IMR-90 (cell line): ENCODE results near the gene SNRNP40. TPM values are rescaled to one million over a fixed set of nuclear protein-coding genes. Genes with fewer than 3 reads are reported as not detected.

Source experiments
- ATAC-seq: fragments of 200-7000 bp; cut with Tn5 transposase; 2 replicates; pipeline ENCODE4 v1.9.1; 2020; ENCODE audit warnings: low read depth, mild to moderate bottlenecking, moderate library complexity
- BruUV-seq: library from RNA; stranded (reverse); fragments of 400-500 nt; replicated peaks from 2 replicates; lab custom pipeline; 2021; lab: Mats Ljungman, UMichigan
- CTCF ChIA-PET: fragments of 300-600 bp; formaldehyde crosslinking; extraction: SDS; loops from one replicate; lab custom pipeline; 2021; ENCODE audit warnings: antibody characterized with exemption; lab: Yijun Ruan, JAX
- POLR2A ChIA-PET: fragments of 300-600 bp; sonication (Branson Sonifier 250); formaldehyde crosslinking; loops from one replicate; lab custom pipeline; 2022; ENCODE audit warnings: antibody characterized with exemption; ENCODE audit not compliant: unreplicated experiment; lab: Charles Lee
- DNase-seq: peaks from one replicate; pipeline ENCODE4 v3.0.0; 2013
- H2AFZ ChIP-seq: replicated peaks from 2 replicates; pipeline ENCODE3; 2013; ENCODE audit warnings: low read length, mild to moderate bottlenecking; ENCODE audit not compliant: poor library complexity
- H2AK5ac ChIP-seq: 2 replicates; pipeline ENCODE4 v1.6.1; 2013; ENCODE audit warnings: low read depth, low read length, inconsistent platforms
- H2AK9ac ChIP-seq: replicated peaks from 2 replicates; pipeline ENCODE3; 2013; ENCODE audit warnings: mild to moderate bottlenecking, low read depth, low read length, moderate library complexity; ENCODE audit not compliant: poor library complexity
- H2BK120ac ChIP-seq: 2 replicates; pipeline ENCODE4 v1.6.1; 2013; ENCODE audit warnings: low read depth, low read length, inconsistent platforms
- H2BK15ac ChIP-seq: 3 replicates; pipeline ENCODE4 v1.6.1; 2013; ENCODE audit warnings: low read depth, low read length, inconsistent platforms
- H2BK20ac ChIP-seq: 2 replicates; pipeline ENCODE4 v1.6.1; 2013; ENCODE audit warnings: low read depth, mild to moderate bottlenecking, inconsistent platforms, low read length, moderate library complexity
- H2BK5ac ChIP-seq: 2 replicates; pipeline ENCODE4 v1.6.1; 2013; ENCODE audit warnings: mild to moderate bottlenecking, low read depth, low read length, inconsistent platforms; ENCODE audit not compliant: poor library complexity, severe bottlenecking
- H3K14ac ChIP-seq: replicated peaks from 2 replicates; pipeline ENCODE4 v1.6.1; 2013; ENCODE audit warnings: low read depth, low read length, inconsistent platforms
- H3K18ac ChIP-seq: 2 replicates; pipeline ENCODE4 v1.6.1; 2013; ENCODE audit warnings: low read depth, low read length, control low read depth
- H3K23ac ChIP-seq: 2 replicates; pipeline ENCODE4 v1.6.1; 2013; ENCODE audit warnings: low read depth, low read length, inconsistent platforms
- H3K27ac ChIP-seq: 2 replicates; pipeline ENCODE4 v1.5.1; 2013; ENCODE audit warnings: mild to moderate bottlenecking, control low read depth, low read length; ENCODE audit not compliant: insufficient read depth
- H3K27me3 ChIP-seq: 2 replicates; pipeline ENCODE4 v1.6.1; 2013; ENCODE audit warnings: low read length; ENCODE audit not compliant: control insufficient read depth, insufficient read depth
- H3K36me3 ChIP-seq: 2 replicates; pipeline ENCODE4 v1.6.1; 2013; ENCODE audit warnings: low read length, mixed read lengths; ENCODE audit not compliant: control insufficient read depth, insufficient read depth
- H3K4ac ChIP-seq: 2 replicates; pipeline ENCODE4 v1.6.1; 2013; ENCODE audit warnings: low read depth, low read length, inconsistent platforms
- H3K4me1 ChIP-seq: 2 replicates; pipeline ENCODE4 v1.6.1; 2013; ENCODE audit warnings: low read length, mixed read lengths; ENCODE audit not compliant: control insufficient read depth, insufficient read depth
- H3K4me2 ChIP-seq: 2 replicates; pipeline ENCODE4 v1.6.1; 2013; ENCODE audit warnings: low read depth, mild to moderate bottlenecking, control low read depth, low read length, moderate library complexity
- H3K4me3 ChIP-seq: 2 replicates; pipeline ENCODE4 v1.5.1; 2013; ENCODE audit warnings: low read depth, mild to moderate bottlenecking, control low read depth, low read length, moderate library complexity; ENCODE audit not compliant: insufficient read depth
- H3K56ac ChIP-seq: 2 replicates; pipeline ENCODE4 v1.6.1; 2013; ENCODE audit warnings: low read length, inconsistent platforms; ENCODE audit not compliant: insufficient read depth; ENCODE audit errors: extremely low read depth
- H3K79me1 ChIP-seq, 2 experiments: 2 replicates each; pipeline ENCODE4 v1.6.1; 2013; ENCODE audit warnings: low read length in 2 of 2, inconsistent platforms in 1 of 2, low read depth in 1 of 2
- H3K9ac ChIP-seq: 2 replicates; pipeline ENCODE4 v1.6.1; 2013; ENCODE audit warnings: low read depth, low read length, control low read depth
- H3K9me1 ChIP-seq: 2 replicates; pipeline ENCODE4 v1.6.1; 2013; ENCODE audit warnings: low read length, inconsistent platforms; ENCODE audit not compliant: insufficient read depth
- H3K9me3 ChIP-seq: 2 replicates; pipeline ENCODE4 v1.6.1; 2013; ENCODE audit warnings: low read length; ENCODE audit not compliant: control insufficient read depth, insufficient read depth
- H4K20me1 ChIP-seq: 2 replicates; pipeline ENCODE4 v1.6.1; 2013; ENCODE audit warnings: low read length, inconsistent platforms; ENCODE audit not compliant: insufficient read depth
- H4K5ac ChIP-seq: 2 replicates; pipeline ENCODE4 v1.6.1; 2013; ENCODE audit warnings: mild to moderate bottlenecking, low read depth, low read length, control low read depth
- H4K8ac ChIP-seq, 2 experiments: 2 replicates each; pipeline ENCODE4 v1.6.1; 2013; ENCODE audit warnings: low read depth in 2 of 2, low read length in 2 of 2, control low read depth in 1 of 2, inconsistent platforms in 1 of 2
- H4K91ac ChIP-seq: 2 replicates; pipeline ENCODE4 v1.6.1; 2013; ENCODE audit warnings: low read depth, low read length, inconsistent platforms; ENCODE audit not compliant: insufficient read depth
- BHLHE40 ChIP-seq: fragments of 150-350 bp; IDR thresholded peaks from 2 replicates; pipeline ENCODE4 v1.6.1; 2016; ENCODE audit warnings: mild to moderate bottlenecking, low read depth, low read length
- CEBPB ChIP-seq: IDR thresholded peaks from 2 replicates; pipeline ENCODE4 v1.6.1; 2012; ENCODE audit warnings: low read depth, low read length, improper control_type of control experiment
- CHD1 ChIP-seq: IDR thresholded peaks from 2 replicates; pipeline ENCODE4 v1.6.1; 2012; ENCODE audit warnings: low read depth, low read length, improper control_type of control experiment
- FOS ChIP-seq: fragments of 150-350 bp; IDR thresholded peaks from 2 replicates; pipeline ENCODE4 v1.6.1; 2016; ENCODE audit warnings: low read depth, low read length
- MAFK ChIP-seq: IDR thresholded peaks from 2 replicates; pipeline ENCODE4 v1.6.1; 2012; ENCODE audit warnings: low read depth, low read length, improper control_type of control experiment
- MAZ ChIP-seq: IDR thresholded peaks from 2 replicates; pipeline ENCODE4 v1.6.1; 2012; ENCODE audit warnings: low read depth, mild to moderate bottlenecking, low read length, improper control_type of control experiment, moderate library complexity, borderline replicate concordance
- MXI1 ChIP-seq: IDR thresholded peaks from 2 replicates; pipeline ENCODE4 v1.6.1; 2012; ENCODE audit warnings: low read depth, mild to moderate bottlenecking, low read length, moderate library complexity, borderline replicate concordance
- NFE2L2 ChIP-seq: fragments of 150-350 bp; IDR thresholded peaks from 2 replicates; pipeline ENCODE4 v1.6.1; 2016; ENCODE audit warnings: low read depth, mild to moderate bottlenecking, low read length
- POLR2A ChIP-seq: IDR thresholded peaks from 2 replicates; pipeline ENCODE4 v1.6.1; 2012; ENCODE audit warnings: mild to moderate bottlenecking, low read depth, low read length
- RAD21 ChIP-seq: IDR thresholded peaks from 2 replicates; pipeline ENCODE4 v1.6.1; 2012; ENCODE audit warnings: low read length, improper control_type of control experiment
- RCOR1 ChIP-seq: IDR thresholded peaks from 2 replicates; pipeline ENCODE4 v1.6.1; 2012; ENCODE audit warnings: mild to moderate bottlenecking, low read length, improper control_type of control experiment; ENCODE audit not compliant: insufficient replicate concordance
- RFX5 ChIP-seq: IDR thresholded peaks from 2 replicates; pipeline ENCODE4 v1.8.0; 2012; ENCODE audit warnings: low read depth, mild to moderate bottlenecking, low read length, moderate library complexity
- SMC3 ChIP-seq: fragments of 150-350 bp; IDR thresholded peaks from 2 replicates; pipeline ENCODE4 v1.6.1; 2016; ENCODE audit warnings: low read depth, mild to moderate bottlenecking, antibody characterized with exemption, low read length, moderate library complexity
- WGBS, 2 experiments: methylation state at CpG; one replicate each; pipeline versions ENCODE4 v1.1.5 to v1.1.7; 2013; ENCODE audit warnings: missing lambda C conversion rate in 2 of 2; ENCODE audit not compliant: insufficient read length in 1 of 2; ENCODE audit errors: extremely low coverage in 2 of 2; 5-methylcytosine and 5-hydroxymethylcytosine counted together
- dilution Hi-C: fragments of 300-500 bp; cut with HindIII; formaldehyde crosslinking; loops from one replicate; pipeline ENCODE4 v1.14.3; 2018; ENCODE audit warnings: low sequenced_read_pairs; ENCODE audit not compliant: unreplicated experiment
- in situ Hi-C: fragments of 300-500 bp; cut with MboI; formaldehyde crosslinking; loops from 3 replicates; pipeline ENCODE4 v1.14.3; 2019; ENCODE audit warnings: low sequenced_read_pairs, inconsistent platforms, mixed read lengths
- intact Hi-C: fragments of 100-400 bp; cut with micrococcal nuclease; formaldehyde crosslinking; loops from 2 replicates; pipeline ENCODE4 v1.10.0; 2022
- polyA plus RNA-seq, 3 experiments: library from polyadenylated mRNA; depleted of rRNA; stranded (reverse); fragments of >200 nt; gene quantifications; 2 replicates each; pipeline ENCODE4 v1.2.3, GENCODE V29; 2012; ENCODE audit warnings: low replicate concordance in 1 of 3
- total RNA-seq: library from RNA; depleted of rRNA; stranded (reverse); fragments of >200 nt; gene quantifications from 2 replicates; pipeline ENCODE4 v1.2.3, GENCODE V29; 2012
- TF ChIP-seq, protein P1 (sequence below): fragments of 150-350 bp; IDR thresholded peaks from 2 replicates; pipeline ENCODE4 v1.6.1; 2017; ENCODE audit warnings: mild to moderate bottlenecking, antibody characterized with exemption, low read length, low read depth
- TF ChIP-seq, protein P2 (sequence below): fragments of 150-350 bp; IDR thresholded peaks from 2 replicates; pipeline ENCODE4 v1.6.1; 2016; ENCODE audit warnings: low read depth, mild to moderate bottlenecking, low read length, moderate library complexity, borderline replicate concordance
- TF ChIP-seq, protein P3 (sequence below): conservative IDR thresholded peaks from 2 replicates; pipeline ENCODE4 v1.5.1; 2012; ENCODE audit warnings: mild to moderate bottlenecking, low read depth, low read length, improper control_type of control experiment

SNRNP40 gene
- total and polyA plus RNA-seq, 2 of the 4 experiments (the other 2 are of a cell fraction) = 52.3 to 178 TPM

DNA sequence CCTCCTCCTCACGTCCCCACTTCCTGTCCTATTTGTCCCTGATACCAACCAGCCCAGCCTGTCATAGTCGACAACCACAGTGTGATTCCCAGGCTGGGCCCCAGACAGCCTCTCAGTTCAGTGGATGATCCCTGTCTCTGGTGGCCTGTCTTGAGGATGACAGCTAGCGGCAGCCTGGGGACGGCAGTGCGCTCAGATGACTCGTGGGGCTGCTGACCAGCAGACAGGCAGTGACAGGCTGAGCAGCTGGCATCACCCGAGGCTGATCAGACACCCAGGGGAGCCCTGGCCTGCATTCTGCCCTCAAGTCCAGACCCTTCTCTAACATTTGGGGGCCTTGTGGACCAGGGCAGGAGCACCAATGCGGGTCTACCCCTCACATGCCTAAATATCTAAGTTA lies 77.9 kb downstream of the SNRNP40 start:
- Histone ChIP-seq H3K79me1 (no peaks in the 10 kb centered on the region), H4K8ac (no peak overlapping the region), H3K27ac (no peak overlapping the region), H3K9ac (no peak overlapping the region), H2BK15ac (no peak overlapping the region), H2AK5ac (no peak overlapping the region), H2BK120ac (no peak overlapping the region), H3K18ac (no peak overlapping the region), H3K14ac (no peak overlapping the region), H3K56ac (no peak overlapping the region), H3K23ac (no peak overlapping the region), H4K20me1 (no peaks in the 10 kb centered on the region), H3K27me3 (peaks cover 34% of the 10 kb centered on the region), H3K4me3 (no peak overlapping the region), H3K36me3 (no peaks in the 10 kb centered on the region), H2BK20ac (no peak overlapping the region), H2AFZ (peak overlapping the region; percentile 49), H3K9me3 (no peaks in the 10 kb centered on the region), H3K4me2 (no peak overlapping the region), H3K4ac (no peak overlapping the region), H3K4me1 (no peaks in the 10 kb centered on the region), H3K9me1 (no peaks in the 10 kb centered on the region), H4K5ac (no peak overlapping the region), H4K91ac (no peak overlapping the region), H2BK5ac (no peak overlapping the region), H2AK9ac (no peak overlapping the region)
- CTCF ChIA-PET = no interaction called here
- WGBS, 2 experiments = 65% methylated on average over 6 of the region's 8 CpGs; no CpG with 5 or more reads in 1 of the 2 experiments
- TF ChIP-seq, protein P1, sequence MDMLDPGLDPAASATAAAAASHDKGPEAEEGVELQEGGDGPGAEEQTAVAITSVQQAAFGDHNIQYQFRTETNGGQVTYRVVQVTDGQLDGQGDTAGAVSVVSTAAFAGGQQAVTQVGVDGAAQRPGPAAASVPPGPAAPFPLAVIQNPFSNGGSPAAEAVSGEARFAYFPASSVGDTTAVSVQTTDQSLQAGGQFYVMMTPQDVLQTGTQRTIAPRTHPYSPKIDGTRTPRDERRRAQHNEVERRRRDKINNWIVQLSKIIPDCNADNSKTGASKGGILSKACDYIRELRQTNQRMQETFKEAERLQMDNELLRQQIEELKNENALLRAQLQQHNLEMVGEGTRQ = no peak
- TF ChIP-seq FOS (no peak), RCOR1 (no peak), POLR2A (no peak), NFE2L2 (no peak), BHLHE40 (no peak), SMC3 (no peak), RFX5 (no peak), MAFK (no peak), MXI1 (no peak), CHD1 (no peak), MAZ (no peak), RAD21 (no peak), CEBPB (no peak)
- TF ChIP-seq, protein P2, sequence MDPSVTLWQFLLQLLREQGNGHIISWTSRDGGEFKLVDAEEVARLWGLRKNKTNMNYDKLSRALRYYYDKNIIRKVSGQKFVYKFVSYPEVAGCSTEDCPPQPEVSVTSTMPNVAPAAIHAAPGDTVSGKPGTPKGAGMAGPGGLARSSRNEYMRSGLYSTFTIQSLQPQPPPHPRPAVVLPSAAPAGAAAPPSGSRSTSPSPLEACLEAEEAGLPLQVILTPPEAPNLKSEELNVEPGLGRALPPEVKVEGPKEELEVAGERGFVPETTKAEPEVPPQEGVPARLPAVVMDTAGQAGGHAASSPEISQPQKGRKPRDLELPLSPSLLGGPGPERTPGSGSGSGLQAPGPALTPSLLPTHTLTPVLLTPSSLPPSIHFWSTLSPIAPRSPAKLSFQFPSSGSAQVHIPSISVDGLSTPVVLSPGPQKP = no peak
- TF ChIP-seq, protein P3, sequence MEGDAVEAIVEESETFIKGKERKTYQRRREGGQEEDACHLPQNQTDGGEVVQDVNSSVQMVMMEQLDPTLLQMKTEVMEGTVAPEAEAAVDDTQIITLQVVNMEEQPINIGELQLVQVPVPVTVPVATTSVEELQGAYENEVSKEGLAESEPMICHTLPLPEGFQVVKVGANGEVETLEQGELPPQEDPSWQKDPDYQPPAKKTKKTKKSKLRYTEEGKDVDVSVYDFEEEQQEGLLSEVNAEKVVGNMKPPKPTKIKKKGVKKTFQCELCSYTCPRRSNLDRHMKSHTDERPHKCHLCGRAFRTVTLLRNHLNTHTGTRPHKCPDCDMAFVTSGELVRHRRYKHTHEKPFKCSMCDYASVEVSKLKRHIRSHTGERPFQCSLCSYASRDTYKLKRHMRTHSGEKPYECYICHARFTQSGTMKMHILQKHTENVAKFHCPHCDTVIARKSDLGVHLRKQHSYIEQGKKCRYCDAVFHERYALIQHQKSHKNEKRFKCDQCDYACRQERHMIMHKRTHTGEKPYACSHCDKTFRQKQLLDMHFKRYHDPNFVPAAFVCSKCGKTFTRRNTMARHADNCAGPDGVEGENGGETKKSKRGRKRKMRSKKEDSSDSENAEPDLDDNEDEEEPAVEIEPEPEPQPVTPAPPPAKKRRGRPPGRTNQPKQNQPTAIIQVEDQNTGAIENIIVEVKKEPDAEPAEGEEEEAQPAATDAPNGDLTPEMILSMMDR = no peak
- in situ Hi-C loops (no loop called here), dilution Hi-C loops (no loop called here), intact Hi-C loops (no loop called here)
- ATAC-seq (no peak), DNase-seq (no peak)
- POLR2A ChIA-PET = no interaction called here
- BruUV-seq = no TSS peak
